GM18861 (cell line): ENCODE data around the gene TCEAL3.
"Not testable (repeated sequence)": the region's sequence is repeated elsewhere in the genome, so short reads cannot be mapped to it uniquely, and the experiment has no call there.

Experiments
- ATAC-seq: cut with Tn5 transposase; IDR thresholded peaks from one replicate; pipeline ENCODE4 v1.9.1; 2021; ENCODE audit not compliant: unreplicated experiment

TCEAL3 gene

GRCh38 chrX:103624111-103624510, 16.3 kb downstream of the TCEAL3 start:
- ATAC-seq, result no peak

DNA sequence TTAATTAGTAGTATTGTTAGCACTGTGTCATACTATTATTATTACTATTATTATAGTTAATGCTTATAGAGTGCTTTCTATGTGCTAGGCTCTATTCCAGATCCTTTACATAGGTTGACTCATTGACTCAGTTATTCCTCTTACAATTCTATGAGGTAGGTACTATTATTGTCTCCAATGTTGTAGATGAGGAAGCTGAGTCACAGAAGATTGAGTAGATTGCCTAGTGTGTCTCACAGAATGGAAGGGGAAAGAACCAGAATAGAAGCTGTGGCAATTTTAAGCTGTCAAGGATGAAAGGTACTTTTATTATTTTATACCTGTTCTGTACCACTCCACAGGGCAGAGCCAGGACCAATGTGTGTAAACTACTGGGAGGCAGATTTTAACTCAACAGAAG, 19.1 kb downstream of the TCEAL3 start:
- no peak for ATAC-seq

- peak; percentile 63 for ATAC-seq
Observed at GRCh38 chrX:103628386-103629317, 20.9 kb downstream of the TCEAL3 start, which contains the start of gene TCEAL1. TCEAL1 (plus strand) TSS chrX:103628975; CDS start chrX:103629917, 942 bp downstream.

DNA sequence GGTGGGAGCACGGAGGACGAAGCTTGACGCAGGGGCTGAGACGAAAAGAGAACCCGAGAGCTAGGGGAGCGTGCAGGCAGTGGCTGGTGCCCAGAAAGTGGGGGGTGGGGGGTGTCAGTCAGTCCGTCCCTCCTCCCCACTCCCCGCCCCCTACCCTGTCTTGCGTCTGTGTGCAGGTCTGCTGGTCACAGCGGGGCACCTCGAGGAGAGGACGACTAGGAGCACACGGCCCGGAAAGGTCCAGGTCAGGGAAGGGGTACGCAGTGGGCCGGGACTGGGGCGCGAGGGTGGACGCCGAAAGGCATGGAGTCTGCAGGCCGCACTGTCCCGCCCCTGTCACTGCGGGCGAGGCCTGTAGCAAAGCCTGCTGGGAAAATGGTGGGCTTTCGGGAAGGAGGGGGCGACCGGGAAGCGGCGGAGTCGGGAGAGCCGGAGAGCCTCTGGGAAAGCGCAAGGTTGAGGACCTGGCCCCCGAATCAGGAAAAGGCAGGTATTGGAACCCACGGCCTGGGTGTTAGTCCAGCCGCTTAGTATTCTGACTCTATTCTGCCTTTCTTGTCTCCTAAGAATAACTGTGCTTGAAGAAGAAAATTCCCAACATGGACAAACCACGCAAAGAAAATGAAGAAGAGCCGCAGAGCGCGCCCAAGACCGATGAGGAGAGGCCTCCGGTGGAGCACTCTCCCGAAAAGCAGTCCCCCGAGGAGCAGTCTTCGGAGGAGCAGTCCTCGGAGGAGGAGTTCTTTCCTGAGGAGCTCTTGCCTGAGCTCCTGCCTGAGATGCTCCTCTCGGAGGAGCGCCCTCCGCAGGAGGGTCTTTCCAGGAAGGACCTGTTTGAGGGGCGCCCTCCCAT, 21.8 kb downstream of the TCEAL3 start:
- no peak for ATAC-seq

DNA sequence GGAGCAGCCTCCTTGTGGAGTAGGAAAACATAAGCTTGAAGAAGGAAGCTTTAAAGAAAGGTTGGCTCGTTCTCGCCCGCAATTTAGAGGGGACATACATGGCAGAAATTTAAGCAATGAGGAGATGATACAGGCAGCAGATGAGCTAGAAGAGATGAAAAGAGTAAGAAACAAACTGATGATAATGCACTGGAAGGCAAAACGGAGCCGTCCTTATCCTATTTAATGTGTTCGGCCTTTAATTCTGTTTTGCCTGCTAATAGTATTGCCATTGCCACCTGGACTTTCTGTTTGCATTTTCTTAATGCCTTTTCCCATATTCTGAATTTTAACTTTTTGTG, 22.4 kb downstream of the TCEAL3 start:
- ATAC-seq, result no peak

GRCh38 chrX:103631145-103631544, 23.4 kb downstream of the TCEAL3 start:
- no peak for ATAC-seq

GRCh38 chrX:103635436-103635835, 27.7 kb downstream of the TCEAL3 start:
- ATAC-seq, result no peak

DNA sequence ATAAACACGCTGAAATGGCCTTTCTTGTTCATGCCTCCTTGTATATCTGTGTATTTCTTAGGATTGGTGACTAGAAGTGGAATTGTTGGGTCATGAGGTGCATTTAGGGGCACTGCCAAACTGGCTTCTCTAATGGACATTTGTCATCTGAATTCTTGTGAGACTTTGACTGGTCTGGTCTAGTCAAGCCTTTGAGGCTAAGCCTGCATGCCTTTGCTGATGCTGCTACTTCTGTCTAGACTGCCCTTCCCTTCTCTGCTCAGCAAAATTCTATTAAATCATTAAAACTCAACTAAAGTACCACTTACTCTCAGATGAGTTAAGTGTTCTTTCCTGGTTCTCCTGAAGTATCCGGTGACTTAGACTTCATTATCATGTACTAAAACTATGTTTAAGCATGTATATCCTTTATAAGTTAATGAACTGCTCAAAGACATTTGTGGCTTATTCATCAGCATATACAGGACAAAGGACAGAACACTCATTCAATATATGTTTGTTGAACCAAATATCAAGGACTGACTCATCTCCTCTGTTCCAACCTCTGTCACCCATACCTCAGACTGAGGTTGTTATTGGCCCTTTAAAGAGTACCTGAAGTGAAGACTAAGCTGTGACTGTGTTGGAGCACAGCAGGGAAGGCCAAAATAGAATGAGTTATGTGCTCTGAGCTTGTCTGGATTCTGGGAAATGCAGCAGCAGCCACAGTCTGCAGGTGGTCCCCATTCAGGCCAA, 30.0 kb downstream of the TCEAL3 start:
- no peak for ATAC-seq

DNA sequence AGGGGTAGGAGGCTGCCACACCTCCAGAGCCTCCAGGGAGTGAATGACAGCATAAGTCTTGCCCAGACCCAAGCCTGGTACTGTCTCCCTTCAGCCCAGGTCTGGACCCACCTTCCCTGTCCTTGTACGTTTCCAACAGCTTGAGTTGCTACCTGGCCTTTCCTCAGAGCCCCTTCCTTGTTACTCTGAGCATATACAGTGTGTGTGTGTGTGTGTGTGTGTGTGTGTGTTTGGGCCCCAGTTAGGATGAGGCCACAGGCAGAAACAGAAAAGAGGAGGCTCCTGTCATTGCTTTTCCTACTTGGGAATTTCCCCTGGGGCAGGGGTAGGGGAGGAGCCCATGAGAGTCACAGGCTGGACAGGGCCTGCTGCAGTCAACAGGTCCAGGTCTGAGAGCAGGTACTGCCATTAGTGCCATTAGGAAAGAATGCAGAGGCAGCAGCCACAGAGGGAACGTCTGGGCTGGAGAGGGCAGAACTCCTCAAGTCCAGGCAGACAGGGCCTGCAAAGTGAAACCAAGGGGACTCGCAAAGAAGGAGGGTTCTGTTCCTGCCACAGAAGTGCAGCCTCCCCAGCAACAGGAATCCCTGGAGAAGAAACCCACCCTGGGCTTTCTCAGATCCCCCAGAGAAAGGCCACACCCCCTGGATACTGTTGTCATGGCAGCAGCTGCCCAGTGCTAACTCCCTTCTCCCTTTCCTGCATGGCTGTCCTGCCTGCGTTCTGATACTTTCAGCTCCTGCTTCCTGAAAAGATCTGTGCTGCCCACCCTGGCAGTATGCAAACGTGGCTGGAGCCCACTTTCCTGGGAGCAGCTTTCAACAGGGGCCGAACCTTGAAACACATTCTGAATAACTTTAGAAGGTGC, 30.9 kb downstream of the TCEAL3 start:
- ATAC-seq, result not testable (repeated sequence)

DNA sequence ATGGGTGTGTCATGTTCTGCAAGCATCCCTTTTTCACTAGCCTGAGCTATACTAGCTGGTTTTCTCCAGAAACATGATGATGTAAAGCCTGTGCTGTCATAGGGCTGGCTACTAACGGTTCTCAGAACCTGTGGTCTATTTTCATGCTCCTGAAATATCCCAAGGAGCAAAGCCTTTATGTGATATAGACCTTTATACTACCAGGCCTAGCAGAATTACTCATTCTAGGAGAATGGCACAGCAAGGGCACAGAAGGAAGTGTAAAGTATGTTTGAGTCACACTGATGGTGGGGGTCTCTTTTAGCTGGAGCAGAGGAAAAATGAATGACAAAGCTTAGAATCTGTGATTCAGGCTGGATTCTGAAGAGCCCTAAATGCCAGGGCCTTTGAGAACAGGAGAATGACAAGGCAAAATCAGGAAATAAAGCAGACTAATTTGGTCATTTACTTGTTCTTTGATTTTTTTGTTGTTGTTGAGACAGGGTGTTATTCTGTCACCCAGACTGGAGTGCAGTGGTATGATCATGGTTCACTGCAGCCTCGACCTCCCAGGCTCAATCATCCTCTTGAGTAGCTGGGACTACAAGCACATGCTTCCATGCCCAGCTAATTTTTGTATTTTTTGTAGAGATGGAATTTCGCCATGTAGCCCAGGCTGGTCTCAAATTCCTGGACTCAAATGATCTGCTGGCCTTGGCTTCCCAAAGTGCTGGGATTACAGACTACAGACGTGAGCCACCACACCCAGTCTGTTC, 32.8 kb downstream of the TCEAL3 start:
- no peak for ATAC-seq

- ATAC-seq, result no peak
Observed at GRCh38 chrX:103644125-103644524, 36.4 kb downstream of the TCEAL3 start.

- no peak for ATAC-seq
Observed at GRCh38 chrX:103647630-103648029, 39.9 kb downstream of the TCEAL3 start.

GRCh38 chrX:103651151-103651773, 43.5 kb downstream of the TCEAL3 start:
- no peak for ATAC-seq

DNA sequence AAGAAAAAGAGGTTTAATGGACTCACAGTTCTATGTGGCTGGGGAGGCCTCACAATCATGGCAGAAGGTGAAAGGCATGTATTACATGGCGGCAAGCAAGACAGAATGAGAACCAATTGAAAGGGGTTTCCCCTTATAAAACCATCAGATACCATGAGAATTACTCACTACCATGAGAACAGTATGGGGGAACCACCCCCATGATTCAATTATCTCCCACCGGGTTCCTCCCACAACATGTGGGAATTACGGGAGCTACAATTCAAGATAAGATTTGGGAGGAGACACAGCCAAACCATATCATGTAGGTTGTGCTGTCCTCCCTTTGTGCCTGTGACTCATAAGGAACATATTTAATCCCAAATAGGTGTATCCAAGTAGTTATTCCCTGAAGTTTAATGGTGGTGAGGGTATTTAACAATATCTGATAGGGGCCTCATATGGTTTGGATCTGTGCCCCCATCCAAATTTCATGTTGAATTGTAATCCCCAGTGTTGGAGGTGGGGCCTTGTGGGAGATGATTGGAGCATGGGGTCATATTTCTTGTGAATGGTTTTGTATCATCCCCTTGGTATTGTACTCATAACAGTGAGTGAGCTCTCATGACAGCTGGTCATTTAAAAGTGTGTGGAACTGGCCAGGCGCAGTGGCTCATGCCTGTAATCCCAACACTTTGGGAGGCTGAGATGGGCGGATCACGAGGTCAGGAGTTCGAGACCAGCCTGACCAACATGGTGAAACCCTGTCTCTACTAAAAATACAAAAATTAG, 47.7 kb downstream of the TCEAL3 start:
- ATAC-seq, result not testable (repeated sequence)

GRCh38 chrX:103656617-103657016, 48.9 kb downstream of the TCEAL3 start:
- ATAC-seq, result no peak

DNA sequence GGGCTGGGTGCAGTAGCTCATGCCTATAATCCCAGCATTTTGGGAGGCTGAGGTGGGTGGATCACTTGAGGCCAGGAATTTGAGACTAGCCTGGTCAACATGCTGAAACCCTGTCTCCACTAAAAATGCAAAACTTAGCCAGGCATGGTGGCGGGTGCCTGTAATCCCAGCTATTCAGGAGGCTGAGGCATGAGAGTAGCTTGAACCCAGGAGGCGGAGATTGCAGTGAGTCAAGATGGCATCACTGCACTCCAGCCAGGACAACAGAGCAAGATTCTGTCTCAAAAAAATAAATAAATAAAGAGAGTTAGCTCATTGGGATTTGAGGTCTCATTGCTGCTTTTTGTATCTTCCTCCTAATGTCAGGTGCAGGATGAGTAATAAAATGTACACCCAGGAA, 49.3 kb downstream of the TCEAL3 start:
- not testable (repeated sequence) for ATAC-seq

GRCh38 chrX:103658681-103659433, 51.1 kb downstream of the TCEAL3 start:
- ATAC-seq, result no peak

GRCh38 chrX:103659460-103659859, 51.7 kb downstream of the TCEAL3 start:
- ATAC-seq, result not testable (repeated sequence)
